Chondrocyte (in vitro differentiated cells): ENCODE data around the gene FTO. TPM values are rescaled to one million over a fixed set of nuclear protein-coding genes. Genes with fewer than 3 reads are reported as not detected.

Experiments
- DNase-seq: peaks from one replicate; pipeline ENCODE4 v3.0.0; 2021; ENCODE audit warnings: mixed read lengths, low spot score
- H3K27ac Mint-ChIP-seq: one replicate; pipeline ENCODE4 v1.8.0; 2021; ENCODE audit warnings: mild to moderate bottlenecking, moderate library complexity, mixed read lengths; ENCODE audit not compliant: unreplicated experiment
- H3K27me3 Mint-ChIP-seq: 2 replicates; pipeline ENCODE4 v1.8.0; 2021; ENCODE audit warnings: low read depth, mixed read lengths
- H3K36me3 Mint-ChIP-seq: 2 replicates; pipeline ENCODE4 v1.8.0; 2021; ENCODE audit warnings: low read depth, mixed read lengths
- H3K4me1 Mint-ChIP-seq: 2 replicates; pipeline ENCODE4 v1.8.0; 2021; ENCODE audit warnings: low read depth, mild to moderate bottlenecking, mixed read lengths
- H3K4me3 Mint-ChIP-seq: one replicate; pipeline ENCODE4 v1.8.0; 2021; ENCODE audit warnings: mild to moderate bottlenecking, moderate library complexity, mixed read lengths; ENCODE audit not compliant: unreplicated experiment
- H3K9me3 Mint-ChIP-seq: 2 replicates; pipeline ENCODE4 v1.8.0; 2021; ENCODE audit warnings: low read depth, mixed read lengths
- CTCF ChIP-seq: fragments of 200-600 bp; sonication (generic); IDR thresholded peaks from 2 replicates; pipeline ENCODE4 v1.5.0; 2021; ENCODE audit warnings: antibody characterized with exemption, mild to moderate bottlenecking, moderate library complexity
- total RNA-seq: library from RNA; stranded (reverse); gene quantifications from 3 replicates; pipeline ENCODE4 v1.2.1, GENCODE V29; 2021

The FTO gene
- total RNA-seq, 1 donor from 2014 or later = 85.7 TPM

- no peak for DNase-seq
- no peak overlapping the region for H3K4me3 Mint-ChIP-seq
- TF ChIP-seq CTCF = no peak
- H3K27ac Mint-ChIP-seq = no peak overlapping the region
- peaks cover 24% of the 10 kb centered on the region for H3K4me1 Mint-ChIP-seq
- H3K9me3 Mint-ChIP-seq = no peaks in the 10 kb centered on the region
- no peaks in the 10 kb centered on the region for H3K27me3 Mint-ChIP-seq
- H3K36me3 Mint-ChIP-seq = no peaks in the 10 kb centered on the region
These were observed 10.5 kb downstream of the FTO start for GRCh38 chr16:53714205-53715022.

GRCh38 chr16:53715023-53715384 lies 11.0 kb downstream of the FTO start:
- TF ChIP-seq CTCF = no peak
- Mint-ChIP-seq H3K27ac (no peak overlapping the region), H3K9me3 (no peaks in the 10 kb centered on the region), H3K4me3 (no peak overlapping the region), H3K36me3 (no peaks in the 10 kb centered on the region), H3K27me3 (no peaks in the 10 kb centered on the region), H3K4me1 (peaks cover 24% of the 10 kb centered on the region)
- no peak for DNase-seq

GRCh38 chr16:53717577-53717976 lies 13.6 kb downstream of the FTO start:
- Mint-ChIP-seq H3K27ac (no peak overlapping the region), H3K9me3 (no peaks in the 10 kb centered on the region), H3K4me3 (no peak overlapping the region), H3K36me3 (no peaks in the 10 kb centered on the region), H3K4me1 (peaks cover 24% of the 10 kb centered on the region), H3K27me3 (no peaks in the 10 kb centered on the region)
- no peak for DNase-seq
- TF ChIP-seq CTCF = no peak

- Mint-ChIP-seq H3K4me1 (peaks cover 6% of the 10 kb centered on the region), H3K9me3 (no peaks in the 10 kb centered on the region), H3K27me3 (no peaks in the 10 kb centered on the region), H3K36me3 (no peaks in the 10 kb centered on the region), H3K4me3 (no peak overlapping the region), H3K27ac (no peak overlapping the region)
- no peak for DNase-seq
- TF ChIP-seq CTCF = no peak
These were observed 17.1 kb downstream of the FTO start for GRCh38 chr16:53721017-53721416.

GRCh38 chr16:53726625-53727024 lies 22.7 kb downstream of the FTO start:
- TF ChIP-seq CTCF = no peak
- no peaks in the 10 kb centered on the region for H3K9me3 Mint-ChIP-seq
- H3K27ac Mint-ChIP-seq = no peak overlapping the region
- H3K27me3 Mint-ChIP-seq = no peaks in the 10 kb centered on the region
- no peak overlapping the region for H3K4me3 Mint-ChIP-seq
- H3K36me3 Mint-ChIP-seq = peaks cover 2% of the 10 kb centered on the region
- peaks cover 15% of the 10 kb centered on the region for H3K4me1 Mint-ChIP-seq
- no peak for DNase-seq
